ENCODE measurements around the gene PHOSPHO2. TPM values are rescaled to one million over a fixed set of nuclear protein-coding genes. Genes with fewer than 3 reads are reported as not detected.
A peak's percentile ranks its signal among the peaks of the same experiment; 100 is the strongest.

PHOSPHO2 gene
- total RNA-seq, 1 experiment from 2014 or later = 6.9 TPM

DNA sequence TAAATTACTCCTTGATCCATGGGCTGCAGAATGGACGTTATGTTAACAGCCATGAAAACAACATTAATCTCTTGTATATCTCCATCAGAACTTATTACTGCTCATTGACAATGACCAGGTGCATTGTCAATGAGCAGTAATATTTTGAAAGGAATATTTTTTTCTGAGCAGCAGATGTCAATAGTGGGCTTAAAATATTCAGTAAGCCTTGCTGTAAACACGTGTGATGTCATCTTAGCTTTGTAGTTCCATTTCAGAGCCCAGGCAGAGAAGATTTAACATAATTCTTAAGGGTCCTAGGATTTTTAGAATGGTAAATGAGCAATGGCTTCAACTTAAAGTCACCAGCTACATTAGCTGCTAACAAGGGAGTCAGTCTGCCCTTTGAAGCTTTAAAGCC, 26.7 kb upstream of the PHOSPHO2 start:
- H3K9me3 ChIP-seq (ENCODE audit: low read depth, low read length, poor library complexity, severe bottlenecking) = no peaks in the 10 kb centered on the region
- DNase-seq (ENCODE audit: low spot score) = no peak
- TF ChIP-seq, protein P1, sequence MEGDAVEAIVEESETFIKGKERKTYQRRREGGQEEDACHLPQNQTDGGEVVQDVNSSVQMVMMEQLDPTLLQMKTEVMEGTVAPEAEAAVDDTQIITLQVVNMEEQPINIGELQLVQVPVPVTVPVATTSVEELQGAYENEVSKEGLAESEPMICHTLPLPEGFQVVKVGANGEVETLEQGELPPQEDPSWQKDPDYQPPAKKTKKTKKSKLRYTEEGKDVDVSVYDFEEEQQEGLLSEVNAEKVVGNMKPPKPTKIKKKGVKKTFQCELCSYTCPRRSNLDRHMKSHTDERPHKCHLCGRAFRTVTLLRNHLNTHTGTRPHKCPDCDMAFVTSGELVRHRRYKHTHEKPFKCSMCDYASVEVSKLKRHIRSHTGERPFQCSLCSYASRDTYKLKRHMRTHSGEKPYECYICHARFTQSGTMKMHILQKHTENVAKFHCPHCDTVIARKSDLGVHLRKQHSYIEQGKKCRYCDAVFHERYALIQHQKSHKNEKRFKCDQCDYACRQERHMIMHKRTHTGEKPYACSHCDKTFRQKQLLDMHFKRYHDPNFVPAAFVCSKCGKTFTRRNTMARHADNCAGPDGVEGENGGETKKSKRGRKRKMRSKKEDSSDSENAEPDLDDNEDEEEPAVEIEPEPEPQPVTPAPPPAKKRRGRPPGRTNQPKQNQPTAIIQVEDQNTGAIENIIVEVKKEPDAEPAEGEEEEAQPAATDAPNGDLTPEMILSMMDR (conservative IDR thresholded peaks at IDR 0.05; ENCODE audit: low read depth, low read length) = no peak
- no peak for TF ChIP-seq EZH2 (IDR thresholded peaks at IDR 0.05; ENCODE audit: borderline replicate concordance, low read depth, low read length, poor library complexity, severe bottlenecking)
- intact Hi-C loops (cut with micrococcal nuclease; ENCODE audit: unreplicated experiment) = no loop called here
- H3K4me3 ChIP-seq (ENCODE audit: low read depth, low read length, poor library complexity, severe bottlenecking) = no peak overlapping the region
- CTCF ChIA-PET = no interaction called here
- no TSS peak for BruUV-seq (replicated peaks)
- no peaks in the 10 kb centered on the region for H3K27me3 ChIP-seq (replicated peaks; ENCODE audit: insufficient read depth, low read depth, low read length, poor library complexity)
- no peaks in the 10 kb centered on the region for H3K36me3 ChIP-seq (ENCODE audit: insufficient read depth, low read length, poor library complexity, severe bottlenecking)
- H3K27ac ChIP-seq (ENCODE audit: low read depth, low read length, poor library complexity, severe bottlenecking) = no peak overlapping the region
- POLR2A ChIA-PET (ENCODE audit: low non-redundant PET) = no interaction called here
- no peaks in the 10 kb centered on the region for H3K4me1 ChIP-seq (ENCODE audit: insufficient read depth, low read length, poor library complexity, severe bottlenecking)

DNA sequence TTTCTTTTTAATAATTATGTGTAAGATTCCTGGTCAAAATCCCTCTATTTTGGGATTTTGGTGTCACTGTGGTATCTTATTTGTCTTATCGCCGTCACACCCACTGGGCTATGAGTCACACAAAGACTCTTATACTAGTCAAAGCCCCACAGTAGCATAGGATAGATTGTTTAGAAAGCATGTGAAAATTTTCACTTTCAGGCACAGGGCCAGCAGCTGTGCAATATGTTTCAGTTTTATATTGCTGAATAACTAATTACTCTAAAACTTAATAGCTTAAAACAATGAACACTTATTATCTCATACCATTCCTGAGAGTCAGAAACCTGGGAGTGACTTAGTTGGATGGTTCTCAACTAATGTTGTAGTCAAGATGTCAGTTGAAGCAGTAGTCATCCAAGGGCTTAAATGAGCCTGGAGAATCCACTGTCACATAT, 24.0 kb upstream of the PHOSPHO2 start:
- POLR2A ChIA-PET (ENCODE audit: low non-redundant PET) = interaction anchor here (0.6 kb wide), 1 partner anchor 1469 kb away, joined by 4 read pairs; no protein-coding TSS in a partner anchor
- peak; percentile 11 for DNase-seq (ENCODE audit: low spot score)
- CTCF ChIA-PET = no interaction called here
- H3K4me3 ChIP-seq (ENCODE audit: low read depth, low read length, poor library complexity, severe bottlenecking) = no peak overlapping the region
- BruUV-seq (replicated peaks) = no TSS peak
- no peak overlapping the region for H3K27ac ChIP-seq (ENCODE audit: low read depth, low read length, poor library complexity, severe bottlenecking)
- H3K4me1 ChIP-seq (ENCODE audit: insufficient read depth, low read length, poor library complexity, severe bottlenecking) = no peaks in the 10 kb centered on the region
- TF ChIP-seq EZH2 (IDR thresholded peaks at IDR 0.05; ENCODE audit: borderline replicate concordance, low read depth, low read length, poor library complexity, severe bottlenecking) = no peak
- TF ChIP-seq, protein P1 (conservative IDR thresholded peaks at IDR 0.05; ENCODE audit: low read depth, low read length) = no peak
- H3K9me3 ChIP-seq (ENCODE audit: low read depth, low read length, poor library complexity, severe bottlenecking) = no peaks in the 10 kb centered on the region
- intact Hi-C loops (cut with micrococcal nuclease; ENCODE audit: unreplicated experiment) = no loop called here
- H3K27me3 ChIP-seq (replicated peaks; ENCODE audit: insufficient read depth, low read depth, low read length, poor library complexity) = no peaks in the 10 kb centered on the region
- H3K36me3 ChIP-seq (ENCODE audit: insufficient read depth, low read length, poor library complexity, severe bottlenecking) = no peaks in the 10 kb centered on the region

DNA sequence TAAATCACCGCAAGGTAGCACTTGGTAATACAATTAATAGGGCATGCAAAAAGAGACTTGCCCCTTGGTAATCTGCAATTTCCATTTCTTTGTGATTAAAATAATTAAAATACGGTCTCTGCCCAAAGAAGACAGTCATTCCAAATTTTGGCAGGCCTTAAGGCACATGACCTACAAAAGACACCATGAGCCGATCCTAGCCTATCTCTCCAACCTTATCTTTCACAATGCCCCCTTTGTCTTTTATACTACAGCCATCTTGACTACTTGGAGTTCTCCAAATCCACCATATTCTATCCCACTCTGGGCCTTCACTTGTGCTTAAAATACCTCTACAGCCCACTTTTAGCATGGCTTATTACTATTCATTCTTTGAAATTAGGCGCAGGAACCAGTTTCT, 23.3 kb upstream of the PHOSPHO2 start:
- Histone ChIP-seq H3K9me3 (ENCODE audit: low read depth, low read length, poor library complexity, severe bottlenecking) (no peaks in the 10 kb centered on the region), H3K4me1 (ENCODE audit: insufficient read depth, low read length, poor library complexity, severe bottlenecking) (no peaks in the 10 kb centered on the region), H3K27ac (ENCODE audit: low read depth, low read length, poor library complexity, severe bottlenecking) (no peak overlapping the region), H3K27me3 (replicated peaks; ENCODE audit: insufficient read depth, low read depth, low read length, poor library complexity) (no peaks in the 10 kb centered on the region), H3K4me3 (ENCODE audit: low read depth, low read length, poor library complexity, severe bottlenecking) (no peak overlapping the region), H3K36me3 (ENCODE audit: insufficient read depth, low read length, poor library complexity, severe bottlenecking) (no peaks in the 10 kb centered on the region)
- intact Hi-C loops (cut with micrococcal nuclease; ENCODE audit: unreplicated experiment) = no loop called here
- ChIA-PET POLR2A (ENCODE audit: low non-redundant PET) (no interaction called here), CTCF (no interaction called here)
- DNase-seq (ENCODE audit: low spot score) = no peak
- no peak for TF ChIP-seq EZH2 (IDR thresholded peaks at IDR 0.05; ENCODE audit: borderline replicate concordance, low read depth, low read length, poor library complexity, severe bottlenecking)
- TF ChIP-seq, protein P1 (conservative IDR thresholded peaks at IDR 0.05; ENCODE audit: low read depth, low read length) = no peak
- no TSS peak for BruUV-seq (replicated peaks)
